Ammon's horn (tissue), 1 donor: Measurements from ENCODE around the gene PDZD11.
"Not testable (repeated sequence)": the region's sequence is repeated elsewhere in the genome, so short reads cannot be mapped to it uniquely, and the experiment has no call there.

Experiments
- DNase-seq: peaks from one replicate; pipeline ENCODE4 v3.0.0-alpha.2; 2016; ENCODE audit warnings: low spot score

The PDZD11 gene

DNA sequence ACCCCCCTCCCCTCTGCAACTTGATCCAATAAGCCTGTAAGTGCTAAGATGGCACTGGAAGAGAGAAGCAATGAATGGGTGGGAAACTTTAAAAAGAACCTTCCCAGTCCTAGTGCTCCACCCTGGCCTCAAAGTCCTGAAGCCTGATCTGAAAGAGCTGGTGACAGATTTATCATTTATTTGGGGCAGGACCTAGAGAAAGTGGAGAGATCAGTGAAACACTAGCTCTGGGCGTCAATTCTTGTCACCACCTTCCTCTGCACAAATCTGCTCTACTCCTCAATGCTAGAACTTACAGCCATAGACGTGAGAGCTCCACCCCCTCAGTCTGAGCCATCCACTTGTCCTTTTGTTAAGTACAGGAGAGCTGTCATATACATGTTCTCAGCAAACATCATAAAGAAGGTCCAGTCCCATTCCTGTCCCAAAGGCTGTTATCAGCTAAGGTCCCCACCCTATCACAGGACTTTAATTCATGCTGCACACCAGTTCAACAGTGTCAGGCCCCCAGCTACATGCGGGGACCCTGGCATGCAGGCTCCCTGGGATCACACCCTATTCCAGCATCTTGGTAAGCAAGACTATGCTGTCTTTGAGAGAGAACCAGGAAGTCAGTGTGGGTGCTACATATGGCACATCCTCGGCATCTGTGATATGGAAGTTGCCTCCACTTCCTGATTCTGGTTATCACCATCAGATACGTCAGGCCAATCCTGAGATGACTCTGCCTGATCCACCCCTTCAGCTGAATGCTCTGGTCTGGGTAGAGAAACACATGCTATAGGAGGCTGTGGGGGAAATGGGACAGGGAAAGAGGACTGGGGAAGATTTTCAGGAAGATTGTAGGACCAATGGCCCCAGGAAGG lies 32.1 kb downstream of the PDZD11 start:
- DNase-seq: no peak

GRCh38 chrX:70255452-70255851 lies 34.3 kb downstream of the PDZD11 start:
- no peak for DNase-seq

GRCh38 chrX:70254909-70255308 lies 34.8 kb downstream of the PDZD11 start:
- no peak for DNase-seq

DNA sequence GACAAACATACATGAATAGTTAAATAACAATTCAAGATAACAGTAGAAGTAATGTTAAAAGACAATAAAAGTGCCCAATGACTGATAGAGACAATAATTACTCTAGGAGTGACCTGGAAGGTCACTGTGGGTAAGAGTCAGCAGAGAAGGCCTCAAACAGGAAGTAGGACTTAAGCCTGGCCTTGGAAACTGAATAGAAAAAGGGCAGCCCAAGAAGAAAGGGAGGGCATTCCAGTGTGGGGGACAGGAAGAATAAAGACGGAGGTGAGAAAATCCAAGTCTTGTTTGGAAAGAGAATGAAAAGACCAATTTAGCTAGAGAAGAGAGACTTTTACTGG lies 35.7 kb downstream of the PDZD11 start:
- no peak for DNase-seq

- DNase-seq: no peak
Measured at GRCh38 chrX:70253377-70254062, 36.2 kb downstream of the PDZD11 start.

- no peak for DNase-seq
Measured at GRCh38 chrX:70252491-70252890, 37.2 kb downstream of the PDZD11 start.

- DNase-seq: no peak
Measured at GRCh38 chrX:70247252-70247651, 42.5 kb downstream of the PDZD11 start.

DNA sequence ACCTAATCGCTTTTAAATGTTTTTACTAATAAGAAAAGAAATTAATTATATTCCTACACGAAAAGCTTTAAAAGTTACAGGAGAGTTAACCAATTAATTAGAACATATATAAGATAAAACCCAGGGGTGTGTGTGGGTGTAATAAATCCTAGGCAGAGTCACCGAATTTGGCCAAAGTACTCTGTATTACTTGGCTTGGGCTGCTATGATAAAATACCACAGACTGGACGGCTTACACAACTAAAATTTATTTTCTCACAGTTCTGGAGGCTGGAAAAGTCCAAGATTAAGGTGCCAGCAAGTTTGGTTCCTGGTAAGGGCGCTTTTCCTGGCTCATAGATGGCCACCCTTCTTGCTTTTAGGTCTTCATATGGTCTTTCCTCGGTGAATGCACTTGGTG lies 44.8 kb downstream of the PDZD11 start:
- no peak for DNase-seq

DNA sequence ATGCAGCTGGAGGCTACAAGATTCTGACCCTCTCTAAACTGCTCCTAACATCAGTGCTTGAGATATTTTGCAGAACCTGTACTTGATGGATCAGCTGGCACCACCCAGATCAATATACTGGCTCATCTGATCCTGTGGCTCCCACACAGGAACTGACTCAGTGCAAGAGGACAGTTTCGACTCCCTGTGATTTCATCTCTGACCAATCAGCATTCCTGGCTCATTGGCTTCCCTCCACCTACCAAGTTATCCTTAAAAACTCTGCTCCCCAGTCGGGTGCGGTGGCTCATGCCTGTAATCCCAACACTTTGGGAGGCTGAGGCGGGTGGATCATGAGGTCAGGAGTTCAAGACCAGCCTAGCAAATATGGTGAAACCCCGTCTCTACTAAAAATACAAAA lies 46.1 kb downstream of the PDZD11 start:
- DNase-seq: not testable (repeated sequence)

- DNase-seq: no peak
Measured at GRCh38 chrX:70241501-70241900, 48.2 kb downstream of the PDZD11 start.

- DNase-seq: no peak
Measured at GRCh38 chrX:70240751-70241150, 49.0 kb downstream of the PDZD11 start.
